ENCODE data around the gene TENM3. TPM values are rescaled to one million over a fixed set of nuclear protein-coding genes. Genes with fewer than 3 reads are reported as not detected.
"Not testable (repeated sequence)": the region's sequence is repeated elsewhere in the genome, so short reads cannot be mapped to it uniquely, and the experiment has no call there.

TENM3 gene
- total RNA-seq, 2 experiments from 2014 or later = not detected

GRCh38 chr4:182238355-182238931, 4.8 kb upstream of the TENM3 start:
- no peak overlapping the region for H2AFZ ChIP-seq (ENCODE audit: low read length)
- no peaks in the 10 kb centered on the region for H3K9me2 ChIP-seq (ENCODE audit: insufficient read depth, low read length)
- H3K4me3 ChIP-seq (ENCODE audit: low read depth, low read length, poor library complexity, severe bottlenecking) = no peak overlapping the region
- H3K4me2 ChIP-seq (ENCODE audit: low read length) = no peak overlapping the region
- no peaks in the 10 kb centered on the region for H3K9me3 ChIP-seq (ENCODE audit: low read length)
- no peak for TF ChIP-seq CTCF (conservative IDR thresholded peaks at IDR 0.05; ENCODE audit: low read length)
- no peak for TF ChIP-seq EZH2phosphoT487 (IDR thresholded peaks at IDR 0.05; ENCODE audit: borderline replicate concordance, low read depth, low read length)
- H3K27ac ChIP-seq (ENCODE audit: low read depth, low read length, poor library complexity, severe bottlenecking) = no peak overlapping the region
- POLR2A ChIA-PET = no interaction called here
- no peaks in the 10 kb centered on the region for H4K20me1 ChIP-seq (ENCODE audit: insufficient read depth, low read length)
- H3K4me1 ChIP-seq (ENCODE audit: insufficient read depth, low read length, poor library complexity, severe bottlenecking) = no peaks in the 10 kb centered on the region
- intact Hi-C loops (cut with micrococcal nuclease; ENCODE audit: unreplicated experiment) = no loop called here
- no TSS peak for BruUV-seq (replicated peaks)
- no peaks in the 10 kb centered on the region for H3K79me2 ChIP-seq (ENCODE audit: insufficient read depth, low read depth, low read length)
- H3K36me3 ChIP-seq (ENCODE audit: insufficient read depth, low read length) = no peaks in the 10 kb centered on the region
- CTCF ChIA-PET (ENCODE audit: unreplicated experiment) = no interaction called here
- DNase-seq (ENCODE audit: low spot score) = no peak

GRCh38 chr4:182240161-182241130, 2.8 kb upstream of the TENM3 start:
- Histone ChIP-seq H3K4me1 (ENCODE audit: insufficient read depth, low read length, poor library complexity, severe bottlenecking) (no peaks in the 10 kb centered on the region), H3K4me2 (ENCODE audit: low read length) (no peak overlapping the region), H3K9me2 (ENCODE audit: insufficient read depth, low read length) (no peaks in the 10 kb centered on the region), H3K4me3 (ENCODE audit: low read depth, low read length, poor library complexity, severe bottlenecking) (no peak overlapping the region), H3K9me3 (ENCODE audit: low read length) (no peaks in the 10 kb centered on the region), H4K20me1 (ENCODE audit: insufficient read depth, low read length) (no peaks in the 10 kb centered on the region), H2AFZ (ENCODE audit: low read length) (no peak overlapping the region), H3K27ac (ENCODE audit: low read depth, low read length, poor library complexity, severe bottlenecking) (no peak overlapping the region), H3K36me3 (ENCODE audit: insufficient read depth, low read length) (no peaks in the 10 kb centered on the region), H3K79me2 (ENCODE audit: insufficient read depth, low read depth, low read length) (no peaks in the 10 kb centered on the region)
- intact Hi-C loops (cut with micrococcal nuclease; ENCODE audit: unreplicated experiment) = no loop called here
- ChIA-PET POLR2A (no interaction called here), CTCF (ENCODE audit: unreplicated experiment) (no interaction called here)
- no peak for DNase-seq (ENCODE audit: low spot score)
- no TSS peak for BruUV-seq (replicated peaks)
- TF ChIP-seq EZH2phosphoT487 (IDR thresholded peaks at IDR 0.05; ENCODE audit: borderline replicate concordance, low read depth, low read length) (no peak), CTCF (conservative IDR thresholded peaks at IDR 0.05; ENCODE audit: low read length) (no peak)

GRCh38 chr4:182242260-182242659, 942 bp upstream of the TENM3 start:
- H3K27ac ChIP-seq (ENCODE audit: low read depth, low read length, poor library complexity, severe bottlenecking); DNase-seq (ENCODE audit: low spot score); H2AFZ ChIP-seq (ENCODE audit: low read length); H3K4me2 ChIP-seq (ENCODE audit: low read length); H3K9me2 ChIP-seq (ENCODE audit: insufficient read depth, low read length); H3K4me1 ChIP-seq (ENCODE audit: insufficient read depth, low read length, poor library complexity, severe bottlenecking); intact Hi-C loops (cut with micrococcal nuclease; ENCODE audit: unreplicated experiment); H3K79me2 ChIP-seq (ENCODE audit: insufficient read depth, low read depth, low read length); H3K36me3 ChIP-seq (ENCODE audit: insufficient read depth, low read length); CTCF ChIA-PET (ENCODE audit: unreplicated experiment); H4K20me1 ChIP-seq (ENCODE audit: insufficient read depth, low read length); H3K9me3 ChIP-seq (ENCODE audit: low read length); H3K4me3 ChIP-seq (ENCODE audit: low read depth, low read length, poor library complexity, severe bottlenecking); POLR2A ChIA-PET; BruUV-seq (replicated peaks): not testable (repeated sequence)

Measured in OCI-LY7 (cell line).